Mesenchymal stem cell (in vitro differentiated cells and primary cell): Measurements from ENCODE around the gene LRRTM3.

Experiments
- DNase-seq: peaks from one replicate; pipeline ENCODE4 v3.0.0-alpha.2; 2013
- H2AFZ ChIP-seq: one replicate; pipeline ENCODE4 v1.6.1; 2013; ENCODE audit warnings: low read depth, mild to moderate bottlenecking, control low read depth, inconsistent platforms, low read length, moderate library complexity
- H2AK5ac ChIP-seq: 2 replicates; pipeline ENCODE4 v1.6.1; 2013; ENCODE audit warnings: low read length, moderate library complexity, mild to moderate bottlenecking, inconsistent platforms; ENCODE audit not compliant: severe bottlenecking
- H2BK120ac ChIP-seq: one replicate; pipeline ENCODE4 v1.6.1; 2013; ENCODE audit warnings: low read depth, mild to moderate bottlenecking, inconsistent platforms, low read length, moderate library complexity
- H2BK12ac ChIP-seq, 2 experiments: one replicate each; pipeline ENCODE4 v1.6.1; 2013; ENCODE audit warnings: inconsistent platforms in 2 of 2, low read length in 2 of 2, mild to moderate bottlenecking in 2 of 2, moderate library complexity in 2 of 2, control low read depth in 1 of 2
- H2BK15ac ChIP-seq: one replicate; pipeline ENCODE4 v1.6.1; 2013; ENCODE audit warnings: mild to moderate bottlenecking, low read depth, inconsistent platforms; ENCODE audit not compliant: poor library complexity, severe bottlenecking
- H2BK5ac ChIP-seq: 2 replicates; pipeline ENCODE4 v1.6.1; 2013; ENCODE audit warnings: low read depth, mild to moderate bottlenecking, low read length, control low read depth, inconsistent platforms; ENCODE audit not compliant: poor library complexity, severe bottlenecking
- H3K14ac ChIP-seq, 2 experiments: one replicate each; pipeline ENCODE4 v1.6.1; 2013; ENCODE audit warnings: inconsistent platforms in 2 of 2, low read length in 2 of 2, control low read depth in 1 of 2, mild to moderate bottlenecking in 1 of 2, moderate library complexity in 1 of 2
- H3K18ac ChIP-seq, 2 experiments: one replicate each; pipeline ENCODE4 v1.6.1; 2013; ENCODE audit warnings: inconsistent platforms in 2 of 2, low read length in 2 of 2, control low read depth in 1 of 2, low read depth in 1 of 2, mild to moderate bottlenecking in 1 of 2
- H3K23ac ChIP-seq, 2 experiments: one replicate each; pipeline ENCODE4 v1.6.1; 2013; ENCODE audit warnings: inconsistent platforms in 2 of 2, low read length in 2 of 2, mild to moderate bottlenecking in 2 of 2, moderate library complexity in 2 of 2, control low read depth in 1 of 2
- H3K27ac ChIP-seq: 2 replicates; pipeline ENCODE4 v1.5.1; 2013; ENCODE audit warnings: mild to moderate bottlenecking, moderate library complexity, low read length, control low read depth, inconsistent platforms; ENCODE audit not compliant: poor library complexity, severe bottlenecking
- H3K27me3 ChIP-seq, 2 experiments: 2 replicates each; pipeline versions ENCODE4 v1.6.1 to v1.7.0; 2013; ENCODE audit warnings: low read length in 2 of 2, mild to moderate bottlenecking in 2 of 2, moderate library complexity in 2 of 2, control low read depth in 1 of 2, inconsistent platforms in 1 of 2; ENCODE audit not compliant: control insufficient read depth in 1 of 2, insufficient read depth in 1 of 2
- H3K36me3 ChIP-seq, 2 experiments: 2 replicates each; pipeline versions ENCODE4 v1.6.1 to v1.7.0; 2013; ENCODE audit warnings: low read length in 2 of 2, control low read depth in 1 of 2, inconsistent platforms in 1 of 2, low read depth in 1 of 2, mild to moderate bottlenecking in 1 of 2; ENCODE audit not compliant: insufficient read depth in 2 of 2, control insufficient read depth in 1 of 2
- H3K4ac ChIP-seq, 2 experiments: one replicate each; pipeline ENCODE4 v1.6.1; 2013; ENCODE audit warnings: inconsistent platforms in 2 of 2, low read length in 2 of 2, mild to moderate bottlenecking in 2 of 2, moderate library complexity in 2 of 2, control low read depth in 1 of 2, low read depth in 1 of 2
- H3K4me1 ChIP-seq: 2 replicates; pipeline ENCODE4 v1.6.1; 2013; ENCODE audit warnings: low read depth, low read length, control low read depth; ENCODE audit not compliant: control insufficient read depth, insufficient read depth
- H3K4me2 ChIP-seq: 2 replicates; pipeline ENCODE4 v1.6.1; 2013; ENCODE audit warnings: low read length, mild to moderate bottlenecking, inconsistent platforms; ENCODE audit not compliant: poor library complexity, severe bottlenecking
- H3K4me3 ChIP-seq, 2 experiments: 2 replicates each; pipeline versions ENCODE4 v1.5.1 to v1.7.0; 2013; ENCODE audit warnings: low read length in 2 of 2, mild to moderate bottlenecking in 2 of 2, control low read depth in 1 of 2, low read depth in 1 of 2; ENCODE audit not compliant: insufficient read depth in 1 of 2
- H3K79me1 ChIP-seq: replicated peaks from 2 replicates; pipeline ENCODE4 v1.6.1; 2013; ENCODE audit warnings: mild to moderate bottlenecking, control low read depth, low read length, inconsistent platforms; ENCODE audit not compliant: poor library complexity, severe bottlenecking
- H3K9ac ChIP-seq: 2 replicates; pipeline ENCODE4 v1.7.0; 2013; ENCODE audit warnings: mild to moderate bottlenecking, low read length, moderate library complexity
- H3K9me3 ChIP-seq: 2 replicates; pipeline ENCODE4 v1.7.0; 2013; ENCODE audit warnings: mild to moderate bottlenecking, low read length; ENCODE audit not compliant: control insufficient read depth
- H4K8ac ChIP-seq: one replicate; pipeline ENCODE4 v1.6.1; 2013; ENCODE audit warnings: inconsistent platforms, mild to moderate bottlenecking, low read length, moderate library complexity
- H4K91ac ChIP-seq: one replicate; pipeline ENCODE4 v1.6.1; 2013; ENCODE audit warnings: mild to moderate bottlenecking, low read length, inconsistent platforms
- WGBS: methylation state at CpG from one replicate; pipeline ENCODE4 v1.1.7; 2013; ENCODE audit warnings: mixed read lengths; 5-methylcytosine and 5-hydroxymethylcytosine counted together

LRRTM3 gene

DNA sequence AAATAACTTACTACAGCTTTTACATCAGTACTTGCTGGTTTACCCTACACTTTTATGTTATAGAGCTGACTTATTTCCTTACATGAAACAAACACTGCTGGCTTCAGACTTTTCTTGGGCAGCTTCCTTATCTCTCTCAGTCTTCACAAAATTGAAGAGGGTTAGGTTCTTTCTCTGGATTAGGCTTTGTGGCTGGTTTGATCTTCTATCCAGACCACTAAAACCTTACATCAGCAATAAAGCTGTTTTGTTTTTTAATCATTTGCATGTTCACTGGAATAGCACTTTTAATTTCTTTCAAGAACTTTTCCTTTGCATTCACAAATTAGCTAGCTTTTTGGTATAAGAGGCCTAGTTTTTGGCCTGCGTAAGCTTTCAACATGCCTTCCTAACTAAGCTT, 218.7 kb downstream of the LRRTM3 start:
- Histone ChIP-seq H3K27me3 (no peaks in the 10 kb centered on the region), H2AFZ (no peak overlapping the region), H3K4ac (no peak overlapping the region), H3K4me1 (no peaks in the 10 kb centered on the region), H3K14ac (no peak overlapping the region), H3K4me3 (no peak overlapping the region), H4K91ac (no peak overlapping the region), H2BK5ac (no peak overlapping the region), H2BK15ac (no peak overlapping the region), H3K18ac (no peak overlapping the region), H2BK12ac (no peak overlapping the region), H3K9me3 (no peaks in the 10 kb centered on the region), H3K27ac (no peak overlapping the region), H3K23ac (no peak overlapping the region), H3K79me1 (no peaks in the 10 kb centered on the region), H3K4me2 (no peak overlapping the region), H3K9ac (no peak overlapping the region), H3K36me3 (no peaks in the 10 kb centered on the region), H4K8ac (no peak overlapping the region), H2AK5ac (no peak overlapping the region), H2BK120ac (no peak overlapping the region)
- 50% methylated on average over 1 of the region's 1 CpG for WGBS
- no peak for DNase-seq
